Measurements from ENCODE around the gene MBD2. TPM values are rescaled to one million over a fixed set of nuclear protein-coding genes. Genes with fewer than 3 reads are reported as not detected.

Gene MBD2
- polyA plus RNA-seq, 1 donor (not counting 4 experiments of a cell fraction or from before 2014, with no cell fraction given): 212 TPM

- no peaks in the 10 kb centered on the region for H4K20me1 ChIP-seq (ENCODE audit: control insufficient read depth, extremely low read depth, insufficient read depth, low read length)
- TF ChIP-seq EZH2 (IDR thresholded peaks at IDR 0.05; ENCODE audit: low read length) (no peak), CTCF (optimal IDR thresholded peaks at IDR 0.05 in 1 of 3, IDR thresholded peaks at IDR 0.05 in 1 of 3, conservative IDR thresholded peaks at IDR 0.05 in 1 of 3; ENCODE audit: extremely low read depth in 1 of 3, insufficient read depth in 2 of 3, low read length in 3 of 3) (no peak)
- peaks cover 2% of the 10 kb centered on the region for H3K4me1 ChIP-seq (ENCODE audit: control insufficient read depth, extremely low read depth, insufficient read depth, low read length)
- no peak for DNase-seq (ENCODE audit: low read depth, low spot score)
- H3K4me3 ChIP-seq (ENCODE audit: control insufficient read depth in 2 of 3, extremely low read depth in 1 of 3, insufficient read depth in 2 of 3, low read depth in 1 of 3, low read length in 3 of 3): no peak overlapping the region
- dilution Hi-C loops (cut with MboI; ENCODE audit: extremely low pct_ligation_motif_present, low sequenced_read_pairs): no loop called here
- no peak overlapping the region for H3K4me2 ChIP-seq (ENCODE audit: control insufficient read depth, extremely low read depth, insufficient read depth, low read depth, low read length)
- H3K9me3 ChIP-seq (ENCODE audit: control insufficient read depth, low read depth, low read length): no peaks in the 10 kb centered on the region
- H2AFZ ChIP-seq (ENCODE audit: control insufficient read depth, low read length): no peak overlapping the region
- H3K36me3 ChIP-seq (ENCODE audit: control insufficient read depth in 2 of 2, extremely low read depth in 1 of 2, insufficient read depth in 2 of 2, low read length in 2 of 2): no peaks in the 10 kb centered on the region
- no peaks in the 10 kb centered on the region for H3K9me1 ChIP-seq (ENCODE audit: control insufficient read depth, extremely low read depth, insufficient read depth, low read length)
- no peaks in the 10 kb centered on the region for H3K27me3 ChIP-seq (ENCODE audit: control insufficient read depth, extremely low read depth, insufficient read depth, low read length)
- H3K9ac ChIP-seq (ENCODE audit: control insufficient read depth, extremely low read depth, insufficient read depth, low read length): no peak overlapping the region
- H3K27ac ChIP-seq (ENCODE audit: control insufficient read depth, insufficient read depth, low read length): no peak overlapping the region
- FAIRE-seq: no peak
- H3K79me2 ChIP-seq (ENCODE audit: control insufficient read depth, insufficient read depth, low read length): no peaks in the 10 kb centered on the region
Measured at GRCh38 chr18:54241483-54241882, 17.0 kb upstream of the MBD2 start.

GRCh38 chr18:54240629-54241107, 16.2 kb upstream of the MBD2 start:
- Histone ChIP-seq H3K27ac (ENCODE audit: control insufficient read depth, insufficient read depth, low read length) (no peak overlapping the region), H3K9ac (ENCODE audit: control insufficient read depth, extremely low read depth, insufficient read depth, low read length) (no peak overlapping the region), H3K79me2 (ENCODE audit: control insufficient read depth, insufficient read depth, low read length) (no peaks in the 10 kb centered on the region), H3K4me1 (ENCODE audit: control insufficient read depth, extremely low read depth, insufficient read depth, low read length) (no peaks in the 10 kb centered on the region), H3K27me3 (ENCODE audit: control insufficient read depth, extremely low read depth, insufficient read depth, low read length) (no peaks in the 10 kb centered on the region), H4K20me1 (ENCODE audit: control insufficient read depth, extremely low read depth, insufficient read depth, low read length) (no peaks in the 10 kb centered on the region), H3K4me3 (ENCODE audit: control insufficient read depth in 2 of 3, extremely low read depth in 1 of 3, insufficient read depth in 2 of 3, low read depth in 1 of 3, low read length in 3 of 3) (no peak overlapping the region), H3K4me2 (ENCODE audit: control insufficient read depth, extremely low read depth, insufficient read depth, low read depth, low read length) (no peak overlapping the region), H2AFZ (ENCODE audit: control insufficient read depth, low read length) (no peak overlapping the region), H3K36me3 (ENCODE audit: control insufficient read depth in 2 of 2, extremely low read depth in 1 of 2, insufficient read depth in 2 of 2, low read length in 2 of 2) (no peaks in the 10 kb centered on the region), H3K9me3 (ENCODE audit: control insufficient read depth, low read depth, low read length) (no peaks in the 10 kb centered on the region), H3K9me1 (ENCODE audit: control insufficient read depth, extremely low read depth, insufficient read depth, low read length) (no peaks in the 10 kb centered on the region)
- dilution Hi-C loops (cut with MboI; ENCODE audit: extremely low pct_ligation_motif_present, low sequenced_read_pairs): no loop called here
- FAIRE-seq: no peak
- no peak for DNase-seq (ENCODE audit: low read depth, low spot score)
- TF ChIP-seq EZH2 (IDR thresholded peaks at IDR 0.05; ENCODE audit: low read length) (no peak), CTCF (optimal IDR thresholded peaks at IDR 0.05 in 1 of 3, IDR thresholded peaks at IDR 0.05 in 1 of 3, conservative IDR thresholded peaks at IDR 0.05 in 1 of 3; ENCODE audit: extremely low read depth in 1 of 3, insufficient read depth in 2 of 3, low read length in 3 of 3) (no peak)

Measured in keratinocyte (primary cell).